NCI-H2107 treated with DMSO at 0.1 percent for 48 hours (cell line): ENCODE results near the gene NDST3.

ENCODE experiments used
- DNase-seq: peaks from one replicate; lab custom pipeline; 2025; ENCODE audit not compliant: unreplicated experiment; lab: John Stamatoyannopoulos, UW

The NDST3 gene

GRCh38 chr4:118034053-118034785 is at the start of gene NDST3:
Gene NDST3 (plus strand): TSS chr4:118034486. CDS start chr4:118053911, 19,425 bp downstream.
- DNase-seq = no peak

- no peak for DNase-seq
Measured at GRCh38 chr4:117986321-117986720, 48.0 kb upstream of the NDST3 start.

GRCh38 chr4:117987464-117987863 is 46.8 kb upstream of the NDST3 start:
- no peak for DNase-seq

GRCh38 chr4:117996891-117997290 is 37.4 kb upstream of the NDST3 start:
- no peak for DNase-seq

- no peak for DNase-seq
Measured at GRCh38 chr4:118004088-118004487, 30.2 kb upstream of the NDST3 start.

- DNase-seq = no peak
Measured at GRCh38 chr4:118005883-118006282, 28.4 kb upstream of the NDST3 start.

- no peak for DNase-seq
Measured at GRCh38 chr4:118012142-118012541, 22.1 kb upstream of the NDST3 start.

GRCh38 chr4:118014831-118015230 is 19.5 kb upstream of the NDST3 start:
- DNase-seq = no peak

GRCh38 chr4:118018381-118019145 is 15.7 kb upstream of the NDST3 start:
- no peak for DNase-seq

- no peak for DNase-seq
Measured at GRCh38 chr4:118026806-118027205, 7.5 kb upstream of the NDST3 start.

- DNase-seq = no peak
Measured at GRCh38 chr4:118029224-118029623, 5.1 kb upstream of the NDST3 start.

GRCh38 chr4:118032691-118033090 is 1.6 kb upstream of the NDST3 start:
- no peak for DNase-seq

- DNase-seq = no peak
Measured at GRCh38 chr4:118033148-118034052, 886 bp upstream of the NDST3 start.

GRCh38 chr4:118035309-118035708 is 1.0 kb downstream of the NDST3 start:
- DNase-seq = no peak

- DNase-seq = no peak
Measured at GRCh38 chr4:118036336-118036735, 2.0 kb downstream of the NDST3 start.

- no peak for DNase-seq
Measured at GRCh38 chr4:118037955-118038354, 3.7 kb downstream of the NDST3 start.

- no peak for DNase-seq
Measured at GRCh38 chr4:118046323-118046722, 12.0 kb downstream of the NDST3 start.

- no peak for DNase-seq
Measured at GRCh38 chr4:118047043-118047442, 12.8 kb downstream of the NDST3 start.

GRCh38 chr4:118058955-118059354 is 24.7 kb downstream of the NDST3 start:
- no peak for DNase-seq

- no peak for DNase-seq
Measured at GRCh38 chr4:118059397-118059796, 25.1 kb downstream of the NDST3 start.
